ENCODE measurements around the gene LTBP2. TPM values are rescaled to one million over a fixed set of nuclear protein-coding genes. Genes with fewer than 3 reads are reported as not detected.
A peak's percentile ranks its signal among the peaks of the same experiment; 100 is the strongest.

Gene LTBP2
- total and polyA plus RNA-seq, 7 donors = 0.46 to 71.2 (median 12.1) TPM

- no peaks in the 10 kb centered on the region for H3K27me3 ChIP-seq
- peaks cover 0 to 11% (median 0%) of the 10 kb centered on the region in 4 donors for H3K4me1 ChIP-seq
- intact Hi-C loops (cut with DNase I) = no loop called here
- H3K27ac ChIP-seq = no peak overlapping the region
- WGBS, 2 donors = 92 to 93% methylated on average over 3 of the region's 3 CpGs
- H3K9me3 ChIP-seq = no peaks in the 10 kb centered on the region
- no peak for DNase-seq
- peaks cover 0 to 39% (median 4%) of the 10 kb centered on the region in 4 donors for H3K36me3 ChIP-seq
- TF ChIP-seq POLR2AphosphoS5 (IDR thresholded peaks at IDR 0.05) (no peak), POLR2A (IDR thresholded peaks at IDR 0.05) (no peak), EP300 (IDR thresholded peaks at IDR 0.05) (no peak), CTCF (IDR thresholded peaks at IDR 0.05) (no peak)
- no peak overlapping the region for H3K4me3 ChIP-seq
These were observed 44.9 kb upstream of the LTBP2 start for GRCh38 chr14:74656964-74657363.

- intact Hi-C loops (cut with DNase I) = no loop called here
- TF ChIP-seq POLR2A (IDR thresholded peaks at IDR 0.05) (no peak), EP300 (IDR thresholded peaks at IDR 0.05) (no peak), POLR2AphosphoS5 (IDR thresholded peaks at IDR 0.05) (no peak), CTCF (IDR thresholded peaks at IDR 0.05) (no peak)
- H3K27ac ChIP-seq = peak overlapping the region in 2 of 4 donors; percentile 30 to 50
- no peak overlapping the region for H3K4me3 ChIP-seq
- no peaks in the 10 kb centered on the region for H3K9me3 ChIP-seq
- no peaks in the 10 kb centered on the region for H3K27me3 ChIP-seq
- DNase-seq = no peak
- WGBS, 2 donors = 90 to 96% methylated on average over 2 of the region's 2 CpGs
- peaks cover 0 to 11% (median 0%) of the 10 kb centered on the region in 4 donors for H3K4me1 ChIP-seq
- peaks cover 0 to 28% (median 0%) of the 10 kb centered on the region in 4 donors for H3K36me3 ChIP-seq
These were observed 43.8 kb upstream of the LTBP2 start for GRCh38 chr14:74655599-74656395.

GRCh38 chr14:74654931-74655330 lies 42.9 kb upstream of the LTBP2 start:
- H3K27me3 ChIP-seq = no peaks in the 10 kb centered on the region
- WGBS, 2 donors = 92 to 95% methylated on average over 3 of the region's 3 CpGs
- H3K4me1 ChIP-seq = peaks cover 0 to 11% (median 0%) of the 10 kb centered on the region in 4 donors
- H3K27ac ChIP-seq = peak overlapping the region in 2 of 4 donors; percentile 30 to 50
- DNase-seq = no peak
- H3K9me3 ChIP-seq = no peaks in the 10 kb centered on the region
- TF ChIP-seq EP300 (IDR thresholded peaks at IDR 0.05) (no peak), CTCF (IDR thresholded peaks at IDR 0.05) (no peak), POLR2A (IDR thresholded peaks at IDR 0.05) (no peak), POLR2AphosphoS5 (IDR thresholded peaks at IDR 0.05) (no peak)
- H3K36me3 ChIP-seq = peaks cover 0 to 19% (median 0%) of the 10 kb centered on the region in 4 donors
- intact Hi-C loops (cut with DNase I) = no loop called here
- H3K4me3 ChIP-seq = no peak overlapping the region

- no peaks in the 10 kb centered on the region for H3K27me3 ChIP-seq
- peaks cover 0 to 12% (median 0%) of the 10 kb centered on the region in 4 donors for H3K36me3 ChIP-seq
- no peak for TF ChIP-seq EP300 (IDR thresholded peaks at IDR 0.05)
- TF ChIP-seq CTCF (IDR thresholded peaks at IDR 0.05) = no peak
- TF ChIP-seq POLR2AphosphoS5 (IDR thresholded peaks at IDR 0.05) = no peak
- WGBS, 2 donors = 85 to 86% methylated on average over 15 of the region's 15 CpGs
- H3K9me3 ChIP-seq = no peaks in the 10 kb centered on the region
- DNase-seq = no peak
- peaks cover 0 to 11% (median 0%) of the 10 kb centered on the region in 4 donors for H3K4me1 ChIP-seq
- intact Hi-C loops (cut with DNase I) = no loop called here
- no peak overlapping the region for H3K4me3 ChIP-seq
- H3K27ac ChIP-seq = no peak overlapping the region
These were observed 41.5 kb upstream of the LTBP2 start for GRCh38 chr14:74653386-74654138.

Data from sigmoid colon (tissue), 7 donors.